HepG2 (cell line): Measurements from ENCODE around the gene NDUFB7. TPM values are rescaled to one million over a fixed set of nuclear protein-coding genes. Genes with fewer than 3 reads are reported as not detected.

Source experiments
- ATAC-seq: fragments of 200-7000 bp; cut with Tn5 transposase; 3 replicates; pipeline ENCODE4 v1.9.1; 2020; ENCODE audit warnings: mild to moderate bottlenecking, moderate library complexity
- BruUV-seq: library from RNA; stranded (reverse); fragments of 400-500 nt; replicated peaks from 2 replicates; lab custom pipeline; 2021; lab: Mats Ljungman, UMichigan
- CTCF ChIA-PET: fragments of 300-600 bp; formaldehyde crosslinking; extraction: SDS; loops from one replicate; lab custom pipeline; 2021; ENCODE audit warnings: low total read pairs, inconsistent platforms, low intra/inter-chr PET ratio; lab: Yijun Ruan, JAX
- POLR2A ChIA-PET: fragments of 350-600 bp; sonication (Branson Sonifier 250); formaldehyde crosslinking; loops from one replicate; lab custom pipeline; 2020; ENCODE audit warnings: antibody characterized with exemption, inconsistent platforms; lab: Yijun Ruan, JAX
- DNase-seq: peaks from one replicate; pipeline ENCODE4 v3.0.0-alpha.2; 2015; ENCODE audit warnings: low spot score
- FAIRE-seq: peaks from 3 replicates; lab custom pipeline; 2011; peaks lifted over from hg19 to GRCh38; lab: Jason Lieb, UNC
- H2AFZ ChIP-seq: one replicate; pipeline ENCODE4 v1.6.1; 2011; ENCODE audit warnings: low read length, inconsistent platforms
- H3K27ac ChIP-seq: fragments of 300-600 bp; 3 replicates; pipeline ENCODE4 v1.8.0; 2011; ENCODE audit warnings: mixed run types, mild to moderate bottlenecking, mixed read lengths, low read length, inconsistent platforms; ENCODE audit not compliant: insufficient read depth; ENCODE audit errors: extremely low read length
- H3K27me3 ChIP-seq, 2 experiments: fragments of 200-600 bp in 1 of 2; 2 replicates in 1 of 2; 3 replicates in 1 of 2; pipeline versions ENCODE4 v1.6.0 to v1.8.0; 2011; ENCODE audit warnings: low read length in 2 of 2, mild to moderate bottlenecking in 2 of 2, moderate library complexity in 2 of 2, inconsistent platforms in 1 of 2; ENCODE audit not compliant: insufficient read depth in 2 of 2, control insufficient read depth in 1 of 2
- H3K36me3 ChIP-seq, 2 experiments: fragments of 200-600 bp in 1 of 2; replicated peaks in 1 of 2; 2 replicates in 1 of 2; 3 replicates in 1 of 2; pipeline versions ENCODE4 v1.5.1 to v1.8.0; 2011; ENCODE audit warnings: low read length in 2 of 2, inconsistent platforms in 1 of 2; ENCODE audit not compliant: insufficient read depth in 2 of 2, control insufficient read depth in 1 of 2
- H3K4me1 ChIP-seq: 2 replicates; pipeline ENCODE4 v1.5.1; 2012; ENCODE audit warnings: low read length, inconsistent platforms; ENCODE audit not compliant: insufficient read depth
- H3K4me2 ChIP-seq: 2 replicates; pipeline ENCODE4 v1.6.0; 2011; ENCODE audit warnings: low read depth, low read length, inconsistent platforms
- H3K4me3 ChIP-seq, 3 experiments: fragments of 200-600 bp in 1 of 3; sonication (generic), shearing (Covaris generic) in 1 of 3; replicated peaks in 1 of 3; 2 replicates each; pipeline ENCODE4 v1.5.1; 2011 to 2016; ENCODE audit warnings: low read length in 3 of 3, inconsistent platforms in 2 of 3, low read depth in 2 of 3, mild to moderate bottlenecking in 2 of 3, control low read depth in 1 of 3, mixed read lengths in 1 of 3; ENCODE audit not compliant: insufficient read depth in 1 of 3
- H3K79me2 ChIP-seq: one replicate; pipeline ENCODE4 v1.6.1; 2011; ENCODE audit warnings: low read length, inconsistent platforms; ENCODE audit not compliant: insufficient read depth
- H3K9ac ChIP-seq: 2 replicates; pipeline ENCODE4 v1.6.0; 2011; ENCODE audit warnings: mild to moderate bottlenecking, low read depth, low read length, inconsistent platforms; ENCODE audit not compliant: insufficient read depth
- H3K9me3 ChIP-seq: 2 replicates; pipeline ENCODE4 v1.5.1; 2012; ENCODE audit warnings: mild to moderate bottlenecking, low read length
- H4K20me1 ChIP-seq: 2 replicates; pipeline ENCODE4 v1.6.0; 2011; ENCODE audit warnings: inconsistent platforms, mild to moderate bottlenecking, low read length, moderate library complexity; ENCODE audit not compliant: insufficient read depth
- CBX2 ChIP-seq, 2 experiments: fragments of 200-600 bp in 1 of 2; sonication (generic); formaldehyde crosslinking in 1 of 2; IDR thresholded peaks; 2 replicates each; pipeline versions ENCODE4 v1.7.0 to v1.8.1; 2018 to 2022; ENCODE audit warnings: low read depth in 2 of 2, low read length in 1 of 2, mild to moderate bottlenecking in 1 of 2, missing genetic modification reagents in 1 of 2
- PITX1 ChIP-seq: sonication (generic); formaldehyde crosslinking; IDR thresholded peaks from 2 replicates; pipeline ENCODE4 v1.5.1; 2020; ENCODE audit warnings: mild to moderate bottlenecking, missing genetic modification reagents
- POLR2AphosphoS2 ChIP-seq: IDR thresholded peaks from 2 replicates; pipeline ENCODE4 v1.6.1; 2011; ENCODE audit warnings: low read depth, low read length, improper control_type of control experiment
- RORA ChIP-seq: sonication (generic); formaldehyde crosslinking; IDR thresholded peaks from 2 replicates; pipeline ENCODE4 v1.5.0; 2020; ENCODE audit warnings: mild to moderate bottlenecking, missing genetic modification reagents, moderate library complexity
- XRCC5 ChIP-seq: fragments of 200-400 bp; formaldehyde crosslinking; optimal IDR thresholded peaks from 2 replicates; pipeline ENCODE3; 2017; ENCODE audit warnings: mild to moderate bottlenecking, low read length
- ZNF225 ChIP-seq: sonication (generic); formaldehyde crosslinking; IDR thresholded peaks from 2 replicates; pipeline ENCODE4 v1.4.0; 2020; ENCODE audit warnings: mild to moderate bottlenecking, missing genetic modification reagents
- ZNF317 ChIP-seq: sonication (generic); formaldehyde crosslinking; IDR thresholded peaks from 2 replicates; pipeline ENCODE4 v1.5.0; 2020; ENCODE audit warnings: mild to moderate bottlenecking, missing genetic modification reagents
- ZNF33A ChIP-seq: sonication (generic); formaldehyde crosslinking; IDR thresholded peaks from 2 replicates; pipeline ENCODE4 v1.5.1; 2020; ENCODE audit warnings: missing genetic modification reagents, mild to moderate bottlenecking, moderate library complexity, borderline replicate concordance
- ZNF33B ChIP-seq: sonication (generic); formaldehyde crosslinking; IDR thresholded peaks from 2 replicates; pipeline ENCODE4 v1.5.1; 2020; ENCODE audit warnings: mild to moderate bottlenecking, missing genetic modification reagents
- ZNF891 ChIP-seq: sonication (generic); formaldehyde crosslinking; IDR thresholded peaks from 2 replicates; pipeline ENCODE4 v1.5.0; 2020; ENCODE audit warnings: mild to moderate bottlenecking, missing genetic modification reagents
- WGBS: methylation state at CpG from one replicate; pipeline ENCODE4 v1.1.6; 2017; ENCODE audit warnings: low lambda C conversion rate; 5-methylcytosine and 5-hydroxymethylcytosine counted together
- in situ Hi-C: cut with HindIII; loops from 2 replicates; pipeline ENCODE4 v1.10.0; 2017; ENCODE audit warnings: low pct_unique_long_range_greater_than_20kb; ENCODE audit not compliant: extremely low pct_ligation_motif_present
- intact Hi-C: fragments of 100-400 bp; cut with micrococcal nuclease; formaldehyde crosslinking; loops from one replicate; pipeline ENCODE4 v1.10.0; 2022; ENCODE audit not compliant: unreplicated experiment
- polyA plus RNA-seq, 8 experiments: library from polyadenylated mRNA; depleted of rRNA in 3 of 8; stranded (reverse) in 7 of 8; unstranded in 1 of 8; fragments of >200 nt; fragmentation: Illumina TruSeq in 4 of 8; extraction: Trizol in 4 of 8; gene quantifications; 2 replicates each; pipeline versions ENCODE4 v1.2.1 to v1.2.3, GENCODE V29; 2011 to 2016; ENCODE audit warnings: low read depth in 4 of 8, missing spikeins in 1 of 8, mixed read lengths in 1 of 8; ENCODE audit not compliant: insufficient read depth in 1 of 8
- total RNA-seq, 5 experiments: library from RNA; depleted of rRNA; stranded (reverse); fragments of >200 nt; fragmentation: Illumina TruSeq; extraction: Trizol; gene quantifications; 2 replicates each; pipeline ENCODE4 v1.2.3, GENCODE V29; 2016; ENCODE audit warnings: low read depth in 1 of 5
- TF ChIP-seq, protein P1 (sequence below): sonication (generic); formaldehyde crosslinking; IDR thresholded peaks from 2 replicates; pipeline ENCODE4 v1.8.0; 2022; ENCODE audit warnings: mild to moderate bottlenecking, missing genetic modification reagents; ENCODE audit not compliant: insufficient replicate concordance

The NDUFB7 gene
- total and polyA plus RNA-seq, 2 of the 13 experiments (the other 11 are each of a cell fraction or from before 2014, with no cell fraction given) = 156 to 198 TPM

- no peak for TF ChIP-seq ZNF33B (CRISPR knock-in tag)
- no peak for TF ChIP-seq ZNF225 (CRISPR knock-in tag)
- TF ChIP-seq PITX1 = no peak
- no peak for TF ChIP-seq ZNF33A (CRISPR knock-in tag)
- TF ChIP-seq, protein P1, sequence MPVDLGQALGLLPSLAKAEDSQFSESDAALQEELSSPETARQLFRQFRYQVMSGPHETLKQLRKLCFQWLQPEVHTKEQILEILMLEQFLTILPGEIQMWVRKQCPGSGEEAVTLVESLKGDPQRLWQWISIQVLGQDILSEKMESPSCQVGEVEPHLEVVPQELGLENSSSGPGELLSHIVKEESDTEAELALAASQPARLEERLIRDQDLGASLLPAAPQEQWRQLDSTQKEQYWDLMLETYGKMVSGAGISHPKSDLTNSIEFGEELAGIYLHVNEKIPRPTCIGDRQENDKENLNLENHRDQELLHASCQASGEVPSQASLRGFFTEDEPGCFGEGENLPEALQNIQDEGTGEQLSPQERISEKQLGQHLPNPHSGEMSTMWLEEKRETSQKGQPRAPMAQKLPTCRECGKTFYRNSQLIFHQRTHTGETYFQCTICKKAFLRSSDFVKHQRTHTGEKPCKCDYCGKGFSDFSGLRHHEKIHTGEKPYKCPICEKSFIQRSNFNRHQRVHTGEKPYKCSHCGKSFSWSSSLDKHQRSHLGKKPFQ (CRISPR knock-in tag) = no peak
- TF ChIP-seq ZNF317 (CRISPR knock-in tag) = no peak
- TF ChIP-seq POLR2AphosphoS2 = no peak
- TF ChIP-seq XRCC5 = no peak
- no peak for TF ChIP-seq RORA
- TF ChIP-seq ZNF891 (CRISPR knock-in tag) = no peak
- TF ChIP-seq, all 625 proteins: peak for 0
Measured at GRCh38 chr19:14544047-14544446, 27.8 kb downstream of the NDUFB7 start (continued).

DNA sequence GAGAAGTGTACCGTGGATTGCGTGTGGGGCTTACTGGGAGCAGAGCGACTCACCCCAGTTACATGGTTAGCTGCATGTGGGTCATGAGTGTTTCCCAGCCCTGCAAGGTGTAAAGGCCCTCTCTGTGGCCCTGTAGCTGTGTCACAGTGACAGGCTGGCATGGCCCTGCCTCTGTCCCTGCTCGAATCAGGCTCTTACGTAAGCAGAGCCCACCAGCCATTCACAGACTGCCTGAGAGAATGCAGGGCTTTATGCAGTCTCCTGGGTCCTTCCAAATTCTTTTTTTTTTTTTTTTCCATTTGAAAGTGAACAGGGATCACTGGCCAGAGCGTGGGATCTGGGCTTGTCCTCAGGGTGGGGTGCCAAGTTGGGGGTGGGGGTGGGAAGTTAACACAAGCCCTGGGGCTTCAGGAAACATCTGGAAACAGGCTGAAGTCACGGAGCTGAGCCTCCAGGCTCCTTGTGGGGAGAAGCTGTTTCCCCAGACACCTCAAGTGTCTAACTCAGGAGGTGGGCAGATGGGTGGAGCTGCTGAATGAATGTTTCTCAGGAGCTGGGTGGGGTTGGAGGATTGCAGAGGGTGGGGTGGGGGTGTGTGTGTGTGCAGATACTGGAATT is 29.0 kb downstream of the NDUFB7 start:
- no peak for ATAC-seq
- Histone ChIP-seq H2AFZ (no peak overlapping the region), H3K9me3 (no peaks in the 10 kb centered on the region), H3K9ac (no peak overlapping the region), H3K27me3 (no peaks in the 10 kb centered on the region; a peak in 1 of 5 replicates), H3K36me3 (peaks cover 6 to 16% of the 10 kb centered on the region in 2 experiments; a peak in 3 of 5 replicates), H4K20me1 (0 out of 2 replicates have a peak, but pooled peaks cover 5% of the 10 kb centered on the region), H3K4me1 (no peaks in the 10 kb centered on the region), H3K27ac (no peak overlapping the region), H3K4me2 (no peak overlapping the region), H3K79me2 (peaks cover 36% of the 10 kb centered on the region), H3K4me3 (no peak overlapping the region)
- BruUV-seq = no TSS peak
- ChIA-PET CTCF (no interaction called here), POLR2A (no interaction called here)
- FAIRE-seq = no peak
- intact Hi-C loops = no loop called here
- in situ Hi-C loops = no loop called here
- 88% methylated on average over 7 of the region's 7 CpGs for WGBS
- DNase-seq = no peak
- TF ChIP-seq CBX2 (IDR thresholded peaks at IDR 0.05; ENCODE audit: low read depth, low read length) (no peak), CBX2 (CRISPR knock-in tag; IDR thresholded peaks at IDR 0.05; ENCODE audit: low read depth) (no peak)
